ENCODE data around the gene ARHGEF38.

ARHGEF38 gene

GRCh38 chr4:105594099-105595010 is 41.9 kb downstream of the ARHGEF38 start:
- H3K9ac ChIP-seq (ENCODE audit: insufficient read length), result no peak overlapping the region
- H3K4me3 ChIP-seq, result no peak overlapping the region
- no peaks in the 10 kb centered on the region for H3K9me3 ChIP-seq (ENCODE audit: low read depth, low read length)
- no peak overlapping the region for H3K27ac ChIP-seq
- TF ChIP-seq FOXP2 (optimal IDR thresholded peaks at IDR 0.05; ENCODE audit: control extremely low read depth, extremely low read length, insufficient read depth), result no peak
- TF ChIP-seq POLR2AphosphoS5 (IDR thresholded peaks at IDR 0.05; ENCODE audit: borderline replicate concordance, low read depth, low read length), result no peak
- TF ChIP-seq EZH2 (IDR thresholded peaks at IDR 0.05), result no peak
- no peaks in the 10 kb centered on the region for H3K36me3 ChIP-seq (ENCODE audit: insufficient read depth, low read length)
- DNase-seq (ENCODE audit: low read depth, low spot score), result no peak

- no peak overlapping the region for H3K9ac ChIP-seq (ENCODE audit: insufficient read length)
- H3K36me3 ChIP-seq (ENCODE audit: insufficient read depth, low read length), result no peaks in the 10 kb centered on the region
- DNase-seq (ENCODE audit: low read depth, low spot score), result no peak
- no peak overlapping the region for H3K4me3 ChIP-seq
- H3K27ac ChIP-seq, result no peak overlapping the region
- TF ChIP-seq FOXP2 (optimal IDR thresholded peaks at IDR 0.05; ENCODE audit: control extremely low read depth, extremely low read length, insufficient read depth) (no peak), EZH2 (IDR thresholded peaks at IDR 0.05) (no peak), POLR2AphosphoS5 (IDR thresholded peaks at IDR 0.05; ENCODE audit: borderline replicate concordance, low read depth, low read length) (no peak)
- H3K9me3 ChIP-seq (ENCODE audit: low read depth, low read length), result no peaks in the 10 kb centered on the region
Measured at GRCh38 chr4:105596684-105597083, 44.3 kb downstream of the ARHGEF38 start.

- Histone ChIP-seq H3K9ac (ENCODE audit: insufficient read length) (no peak overlapping the region), H3K27ac (no peak overlapping the region), H3K36me3 (ENCODE audit: insufficient read depth, low read length) (no peaks in the 10 kb centered on the region), H3K9me3 (ENCODE audit: low read depth, low read length) (no peaks in the 10 kb centered on the region), H3K4me3 (no peak overlapping the region)
- TF ChIP-seq EZH2 (IDR thresholded peaks at IDR 0.05) (no peak), FOXP2 (optimal IDR thresholded peaks at IDR 0.05; ENCODE audit: control extremely low read depth, extremely low read length, insufficient read depth) (no peak), POLR2AphosphoS5 (IDR thresholded peaks at IDR 0.05; ENCODE audit: borderline replicate concordance, low read depth, low read length) (no peak)
- DNase-seq (ENCODE audit: low read depth, low spot score), result no peak
Measured at GRCh38 chr4:105598052-105598451, 45.6 kb downstream of the ARHGEF38 start.

GRCh38 chr4:105598787-105599186 is 46.4 kb downstream of the ARHGEF38 start:
- no peak overlapping the region for H3K4me3 ChIP-seq
- H3K9ac ChIP-seq (ENCODE audit: insufficient read length), result no peak overlapping the region
- no peak for TF ChIP-seq FOXP2 (optimal IDR thresholded peaks at IDR 0.05; ENCODE audit: control extremely low read depth, extremely low read length, insufficient read depth)
- H3K27ac ChIP-seq, result no peak overlapping the region
- no peak for DNase-seq (ENCODE audit: low read depth, low spot score)
- H3K9me3 ChIP-seq (ENCODE audit: low read depth, low read length), result no peaks in the 10 kb centered on the region
- H3K36me3 ChIP-seq (ENCODE audit: insufficient read depth, low read length), result no peaks in the 10 kb centered on the region

GRCh38 chr4:105599482-105599881 is 47.1 kb downstream of the ARHGEF38 start:
- Histone ChIP-seq H3K4me3 (no peak overlapping the region), H3K9me3 (ENCODE audit: low read depth, low read length) (no peaks in the 10 kb centered on the region), H3K36me3 (ENCODE audit: insufficient read depth, low read length) (no peaks in the 10 kb centered on the region), H3K9ac (ENCODE audit: insufficient read length) (no peak overlapping the region), H3K27ac (no peak overlapping the region)
- TF ChIP-seq FOXP2 (optimal IDR thresholded peaks at IDR 0.05; ENCODE audit: control extremely low read depth, extremely low read length, insufficient read depth) (no peak), POLR2AphosphoS5 (IDR thresholded peaks at IDR 0.05; ENCODE audit: borderline replicate concordance, low read depth, low read length) (no peak), EZH2 (IDR thresholded peaks at IDR 0.05) (no peak)
- DNase-seq (ENCODE audit: low read depth, low spot score), result no peak

GRCh38 chr4:105599932-105600655 is 47.7 kb downstream of the ARHGEF38 start:
- no peak for TF ChIP-seq EZH2 (IDR thresholded peaks at IDR 0.05)
- TF ChIP-seq POLR2AphosphoS5 (IDR thresholded peaks at IDR 0.05; ENCODE audit: borderline replicate concordance, low read depth, low read length), result no peak
- no peak for TF ChIP-seq FOXP2 (optimal IDR thresholded peaks at IDR 0.05; ENCODE audit: control extremely low read depth, extremely low read length, insufficient read depth)
- H3K4me3 ChIP-seq, result no peak overlapping the region
- no peak overlapping the region for H3K27ac ChIP-seq
- no peaks in the 10 kb centered on the region for H3K9me3 ChIP-seq (ENCODE audit: low read depth, low read length)
- no peak for DNase-seq (ENCODE audit: low read depth, low spot score)
- no peak overlapping the region for H3K9ac ChIP-seq (ENCODE audit: insufficient read length)
- H3K36me3 ChIP-seq (ENCODE audit: insufficient read depth, low read length), result no peaks in the 10 kb centered on the region

- Histone ChIP-seq H3K9ac (ENCODE audit: insufficient read length) (no peak overlapping the region), H3K4me3 (no peak overlapping the region), H3K27ac (no peak overlapping the region), H3K36me3 (ENCODE audit: insufficient read depth, low read length) (no peaks in the 10 kb centered on the region), H3K9me3 (ENCODE audit: low read depth, low read length) (no peaks in the 10 kb centered on the region)
- no peak for TF ChIP-seq EZH2 (IDR thresholded peaks at IDR 0.05)
- no peak for TF ChIP-seq FOXP2 (optimal IDR thresholded peaks at IDR 0.05; ENCODE audit: control extremely low read depth, extremely low read length, insufficient read depth)
- no peak for TF ChIP-seq POLR2AphosphoS5 (IDR thresholded peaks at IDR 0.05; ENCODE audit: borderline replicate concordance, low read depth, low read length)
- no peak for DNase-seq (ENCODE audit: low read depth, low spot score)
Measured at GRCh38 chr4:105600951-105601350, 48.5 kb downstream of the ARHGEF38 start.

GRCh38 chr4:105601406-105601805 is 49.0 kb downstream of the ARHGEF38 start:
- Histone ChIP-seq H3K36me3 (ENCODE audit: insufficient read depth, low read length) (no peaks in the 10 kb centered on the region), H3K9ac (ENCODE audit: insufficient read length) (no peak overlapping the region), H3K27ac (no peak overlapping the region), H3K9me3 (ENCODE audit: low read depth, low read length) (no peaks in the 10 kb centered on the region), H3K4me3 (no peak overlapping the region)
- no peak for DNase-seq (ENCODE audit: low read depth, low spot score)
- TF ChIP-seq EZH2 (IDR thresholded peaks at IDR 0.05) (no peak), POLR2AphosphoS5 (IDR thresholded peaks at IDR 0.05; ENCODE audit: borderline replicate concordance, low read depth, low read length) (no peak), FOXP2 (optimal IDR thresholded peaks at IDR 0.05; ENCODE audit: control extremely low read depth, extremely low read length, insufficient read depth) (no peak)
